Fibroblast of pulmonary artery (primary cell): ENCODE results near the gene ZFAND3.

ENCODE experiments used
- DNase-seq: peaks from one replicate; pipeline ENCODE4 v3.0.0-alpha.2; 2010; ENCODE audit warnings: low read depth
- H3K4me3 ChIP-seq: replicated peaks from 2 replicates; pipeline ENCODE4 v1.5.1; 2011; ENCODE audit warnings: low read depth, mild to moderate bottlenecking, control low read depth, low read length, moderate library complexity
- CTCF ChIP-seq: IDR thresholded peaks from 2 replicates; pipeline ENCODE4 v1.5.1; 2011; ENCODE audit warnings: mild to moderate bottlenecking, control low read depth, low read length, inconsistent platforms; ENCODE audit errors: missing control alignments

The ZFAND3 gene

GRCh38 chr6:37974943-37975342 is 155.4 kb downstream of the ZFAND3 start:
- H3K4me3 ChIP-seq, result no peak overlapping the region
- no peak for DNase-seq
- no peak for TF ChIP-seq CTCF

- no peak for TF ChIP-seq CTCF
- DNase-seq, result no peak
- no peak overlapping the region for H3K4me3 ChIP-seq
Observed at GRCh38 chr6:37977715-37978114, 158.2 kb downstream of the ZFAND3 start.

GRCh38 chr6:37979392-37980221 is 160.1 kb downstream of the ZFAND3 start:
- DNase-seq, result no peak
- TF ChIP-seq CTCF, result no peak

GRCh38 chr6:37980222-37980595 is 160.7 kb downstream of the ZFAND3 start:
- DNase-seq, result peak; percentile 41
- no peak for TF ChIP-seq CTCF

More at GRCh38 chr6:37979392-37980221, 160.1 kb downstream of the ZFAND3 start:
- H3K4me3 ChIP-seq, result no peak overlapping the region

GRCh38 chr6:37981626-37982025 is 162.1 kb downstream of the ZFAND3 start:
- H3K4me3 ChIP-seq, result no peak overlapping the region
- no peak for TF ChIP-seq CTCF
- DNase-seq, result no peak

More at GRCh38 chr6:37980222-37980595, 160.7 kb downstream of the ZFAND3 start:
- no peak overlapping the region for H3K4me3 ChIP-seq

- no peak for TF ChIP-seq CTCF
Observed at GRCh38 chr6:37982317-37982716, 162.8 kb downstream of the ZFAND3 start.

More at GRCh38 chr6:37982317-37982716, 162.8 kb downstream of the ZFAND3 start:
- DNase-seq, result no peak
- no peak overlapping the region for H3K4me3 ChIP-seq
